ENCODE measurements around the gene COL23A1.
"Not testable (repeated sequence)": the region's sequence is repeated elsewhere in the genome, so short reads cannot be mapped to it uniquely, and the experiment has no call there.

The COL23A1 gene

GRCh38 chr5:178314061-178314660 lies 276.0 kb downstream of the COL23A1 start:
- no peak for DNase-seq

GRCh38 chr5:178313316-178313715 lies 276.9 kb downstream of the COL23A1 start:
- no peak for DNase-seq

- DNase-seq, result peak in 1 of 2 donors; percentile 59
These were observed 277.3 kb downstream of the COL23A1 start for GRCh38 chr5:178312880-178313282.

- DNase-seq, result no peak
These were observed 279.9 kb downstream of the COL23A1 start for GRCh38 chr5:178310130-178310865.

- DNase-seq, result no peak
These were observed 280.8 kb downstream of the COL23A1 start for GRCh38 chr5:178309271-178310013.

GRCh38 chr5:178308541-178309092 lies 281.6 kb downstream of the COL23A1 start:
- DNase-seq, result no peak

- no peak for DNase-seq
These were observed 282.7 kb downstream of the COL23A1 start for GRCh38 chr5:178307267-178308045.

- DNase-seq, result no peak
These were observed 283.6 kb downstream of the COL23A1 start for GRCh38 chr5:178306430-178307225.

- DNase-seq, result no peak
These were observed 284.4 kb downstream of the COL23A1 start for GRCh38 chr5:178305801-178306200.

- no peak for DNase-seq
These were observed 285.2 kb downstream of the COL23A1 start for GRCh38 chr5:178304761-178305645.

- DNase-seq, result no peak
These were observed 286.2 kb downstream of the COL23A1 start for GRCh38 chr5:178304016-178304415.

GRCh38 chr5:178302321-178302720 lies 287.9 kb downstream of the COL23A1 start:
- not testable (repeated sequence) for DNase-seq

GRCh38 chr5:178301641-178302040 lies 288.6 kb downstream of the COL23A1 start:
- DNase-seq, result no peak

- DNase-seq, result no peak
These were observed 291.8 kb downstream of the COL23A1 start for GRCh38 chr5:178298283-178298807.

- DNase-seq, result no peak
These were observed 292.4 kb downstream of the COL23A1 start for GRCh38 chr5:178297751-178298150.

GRCh38 chr5:178296066-178296465 lies 294.1 kb downstream of the COL23A1 start:
- no peak for DNase-seq

GRCh38 chr5:178295589-178295988 lies 294.6 kb downstream of the COL23A1 start:
- DNase-seq, result no peak

GRCh38 chr5:178293815-178294214 lies 296.4 kb downstream of the COL23A1 start:
- DNase-seq, result no peak

GRCh38 chr5:178293400-178293799 lies 296.8 kb downstream of the COL23A1 start:
- no peak for DNase-seq

- no peak for DNase-seq
These were observed 297.4 kb downstream of the COL23A1 start for GRCh38 chr5:178292826-178293205.

Measured in CD4-positive, alpha-beta T cell treated with Interleukin-4 for 1 hour (primary cell).